ENCODE measurements around the gene COQ10A. TPM values are rescaled to one million over a fixed set of nuclear protein-coding genes. Genes with fewer than 3 reads are reported as not detected.

Gene COQ10A
- 10 to 100 TPM; 17.7 to 90.1 (median 54.5) TPM for total RNA-seq

DNA sequence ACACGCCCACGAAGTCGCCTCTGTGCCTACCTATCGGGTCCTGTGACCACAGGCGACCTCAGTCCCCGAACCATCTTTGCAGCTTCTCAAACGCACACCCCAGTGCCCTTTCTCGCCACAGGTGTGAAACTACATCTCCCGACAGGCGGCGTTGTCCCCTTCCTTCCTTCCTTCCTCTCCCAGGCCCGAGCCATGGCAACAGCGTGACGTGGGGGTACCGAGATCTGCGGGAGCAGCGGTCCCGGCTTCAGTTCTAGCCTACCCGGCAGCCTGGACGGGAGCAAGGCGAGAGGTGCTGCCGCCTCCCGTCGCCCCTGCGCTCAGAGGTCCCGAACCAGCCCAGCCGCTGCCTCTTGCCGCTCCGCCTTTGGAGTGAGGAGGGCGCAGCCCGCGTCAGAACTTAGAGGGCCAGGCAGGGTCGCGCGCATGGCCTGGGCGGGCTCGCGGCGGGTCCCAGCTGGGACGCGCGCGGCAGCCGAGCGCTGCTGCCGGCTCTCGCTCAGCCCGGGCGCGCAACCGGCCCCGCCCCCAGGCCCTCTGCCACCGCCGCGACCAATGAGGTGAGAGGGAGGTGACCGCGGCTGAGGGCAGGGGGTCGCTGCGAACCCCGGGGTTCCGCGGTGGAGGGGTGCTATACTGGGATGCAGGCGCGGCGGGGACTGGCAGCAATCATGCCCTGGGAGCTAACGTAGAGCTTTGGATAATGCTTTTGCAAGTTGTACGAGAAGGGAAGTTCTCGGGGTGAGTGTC is at the start of gene COQ10A:
TSS of gene COQ10A (plus strand) at position 250 of the 750 bp plus-strand sequence. CDS start at position 427, 177 bp downstream.
- H3K36me3 ChIP-seq: peaks cover 0 to 23% of the 10 kb centered on the region in 2 donors
- in situ Hi-C loops (cut with MboI; ENCODE audit: low sequenced_read_pairs in 4 of 4): no loop called here
- peak within 1 kb of the TSS; percentile 95 to 99 (median 98) for H3K27ac ChIP-seq
- intact Hi-C loops (cut with DNase I; ENCODE audit: low total_unique reads): loop anchor here (1.0 to 10.0 kb wide), 3 partner anchors 33 to 552 kb away; partner anchors contain the start of genes BAZ2A, BLOC1S1 and CS
- TF ChIP-seq POLR2A (IDR thresholded peaks at IDR 0.05): peak; percentile 97 to 98
- TF ChIP-seq, protein P1, sequence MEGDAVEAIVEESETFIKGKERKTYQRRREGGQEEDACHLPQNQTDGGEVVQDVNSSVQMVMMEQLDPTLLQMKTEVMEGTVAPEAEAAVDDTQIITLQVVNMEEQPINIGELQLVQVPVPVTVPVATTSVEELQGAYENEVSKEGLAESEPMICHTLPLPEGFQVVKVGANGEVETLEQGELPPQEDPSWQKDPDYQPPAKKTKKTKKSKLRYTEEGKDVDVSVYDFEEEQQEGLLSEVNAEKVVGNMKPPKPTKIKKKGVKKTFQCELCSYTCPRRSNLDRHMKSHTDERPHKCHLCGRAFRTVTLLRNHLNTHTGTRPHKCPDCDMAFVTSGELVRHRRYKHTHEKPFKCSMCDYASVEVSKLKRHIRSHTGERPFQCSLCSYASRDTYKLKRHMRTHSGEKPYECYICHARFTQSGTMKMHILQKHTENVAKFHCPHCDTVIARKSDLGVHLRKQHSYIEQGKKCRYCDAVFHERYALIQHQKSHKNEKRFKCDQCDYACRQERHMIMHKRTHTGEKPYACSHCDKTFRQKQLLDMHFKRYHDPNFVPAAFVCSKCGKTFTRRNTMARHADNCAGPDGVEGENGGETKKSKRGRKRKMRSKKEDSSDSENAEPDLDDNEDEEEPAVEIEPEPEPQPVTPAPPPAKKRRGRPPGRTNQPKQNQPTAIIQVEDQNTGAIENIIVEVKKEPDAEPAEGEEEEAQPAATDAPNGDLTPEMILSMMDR (IDR thresholded peaks at IDR 0.05 in 4 of 5, conservative IDR thresholded peaks at IDR 0.05 in 1 of 5): peak; percentile 48 to 81 (median 78)
- peaks cover 49 to 52% of the 10 kb centered on the region in 2 donors for H3K4me1 ChIP-seq
- no peaks in the 10 kb centered on the region for H3K27me3 ChIP-seq
- ATAC-seq: peak; percentile 64 to 75
- peak within 1 kb of the TSS; percentile 70 to 88 (median 80) for H3K4me3 ChIP-seq
- DNase-seq: peak; percentile 89 to 94
- H3K9me3 ChIP-seq: no peaks in the 10 kb centered on the region

- DNase-seq: no peak
- H3K9me3 ChIP-seq: no peaks in the 10 kb centered on the region
- peak overlapping the region in 3 of 4 donors; percentile 96 to 100 (median 97) for H3K27ac ChIP-seq
- no peaks in the 10 kb centered on the region for H3K27me3 ChIP-seq
- H3K4me1 ChIP-seq: peaks cover 27 to 40% of the 10 kb centered on the region in 2 donors
- TF ChIP-seq POLR2A (IDR thresholded peaks at IDR 0.05): no peak
- TF ChIP-seq, protein P1 (IDR thresholded peaks at IDR 0.05 in 4 of 5, conservative IDR thresholded peaks at IDR 0.05 in 1 of 5): no peak
- in situ Hi-C loops (cut with MboI; ENCODE audit: low sequenced_read_pairs in 4 of 4): loop anchor here in 1 of 4 donors (10.0 kb wide), 1 partner anchor 105 kb away; the partner anchor contains the start of genes RPL41 and ZC3H10
- ATAC-seq: no peak
- H3K36me3 ChIP-seq: peaks cover 0 to 13% of the 10 kb centered on the region in 2 donors
- intact Hi-C loops (cut with DNase I; ENCODE audit: low total_unique reads): loop anchor here (5.0 to 10.0 kb wide), 2 partner anchors 245 to 503 kb away; partner anchors contain the start of genes BLOC1S1 and SPRYD4
- H3K4me3 ChIP-seq: no peak overlapping the region
Measured at GRCh38 chr12:56219840-56220239, 46.9 kb upstream of the COQ10A start.

DNA sequence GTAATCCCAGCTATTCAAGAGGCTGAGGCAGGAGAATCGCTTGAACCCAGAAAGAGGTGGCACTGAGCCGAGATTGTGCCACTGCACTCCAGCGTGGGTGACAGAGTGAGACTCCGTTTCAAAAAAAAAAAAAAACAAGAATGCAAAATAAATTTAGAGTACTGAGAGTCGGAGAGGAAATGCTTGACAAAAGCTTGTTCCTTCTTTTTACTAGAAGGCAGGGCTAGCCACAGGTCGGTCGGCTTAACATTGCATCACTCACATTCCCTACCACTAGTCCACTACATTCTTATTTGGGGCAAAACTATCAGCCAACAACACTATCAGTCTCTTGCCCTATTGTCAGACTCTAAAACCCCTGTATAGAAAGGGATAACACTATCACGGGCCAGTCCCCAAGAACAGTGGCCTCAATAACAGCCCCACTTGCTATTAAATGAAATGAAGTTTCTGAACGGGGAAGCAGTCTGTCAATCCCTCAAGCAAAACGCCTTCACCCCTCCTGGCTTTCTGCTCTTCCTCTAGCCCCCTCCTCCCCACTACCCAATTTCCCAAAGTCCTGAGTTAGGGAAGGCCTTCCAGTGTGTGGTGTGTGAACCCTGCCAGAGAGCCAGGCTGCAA is 46.0 kb upstream of the COQ10A start:
- TF ChIP-seq POLR2A (IDR thresholded peaks at IDR 0.05): peak in 1 of 2 donors; percentile 7
- TF ChIP-seq, protein P1 (IDR thresholded peaks at IDR 0.05 in 4 of 5, conservative IDR thresholded peaks at IDR 0.05 in 1 of 5): no peak
- peaks cover 0 to 7% of the 10 kb centered on the region in 2 donors for H3K36me3 ChIP-seq
- ATAC-seq (no peak), DNase-seq (no peak)
- no peaks in the 10 kb centered on the region for H3K27me3 ChIP-seq
- in situ Hi-C loops (cut with MboI; ENCODE audit: low sequenced_read_pairs in 4 of 4): loop anchor here in 1 of 4 donors (10.0 kb wide), 1 partner anchor 106 kb away; the partner anchor contains the start of genes RPL41 and ZC3H10
- no peaks in the 10 kb centered on the region for H3K9me3 ChIP-seq
- peaks cover 34 to 45% of the 10 kb centered on the region in 2 donors for H3K4me1 ChIP-seq
- peak overlapping the region; percentile 96 to 100 (median 98) for H3K27ac ChIP-seq
- intact Hi-C loops (cut with DNase I; ENCODE audit: low total_unique reads): loop anchor here (5.0 to 10.0 kb wide), 2 partner anchors 244 to 503 kb away; partner anchors contain the start of genes BLOC1S1 and SPRYD4
- peak overlapping the region; percentile 80 to 99 (median 89) for H3K4me3 ChIP-seq

GRCh38 chr12:56221232-56221756 is 45.4 kb upstream of the COQ10A start:
- H3K36me3 ChIP-seq: peaks cover 0 to 3% of the 10 kb centered on the region in 2 donors
- H3K27ac ChIP-seq: peak overlapping the region; percentile 96 to 100 (median 98)
- DNase-seq (peak in 1 of 2 donors; percentile 48), ATAC-seq (peak; percentile 1 to 10)
- intact Hi-C loops (cut with DNase I; ENCODE audit: low total_unique reads): loop anchor here (5.0 to 10.0 kb wide), 2 partner anchors 244 to 504 kb away; partner anchors contain the start of genes BLOC1S1 and SPRYD4
- TF ChIP-seq, protein P1 (IDR thresholded peaks at IDR 0.05 in 4 of 5, conservative IDR thresholded peaks at IDR 0.05 in 1 of 5): no peak
- no peak for TF ChIP-seq POLR2A (IDR thresholded peaks at IDR 0.05)
- peaks cover 34 to 45% of the 10 kb centered on the region in 2 donors for H3K4me1 ChIP-seq
- no peaks in the 10 kb centered on the region for H3K27me3 ChIP-seq
- peak overlapping the region; percentile 80 to 99 (median 89) for H3K4me3 ChIP-seq
- no peaks in the 10 kb centered on the region for H3K9me3 ChIP-seq
- in situ Hi-C loops (cut with MboI; ENCODE audit: low sequenced_read_pairs in 4 of 4): loop anchor here in 1 of 4 donors (10.0 kb wide), 1 partner anchor 106 kb away; the partner anchor contains the start of genes RPL41 and ZC3H10

Measured in gastrocnemius medialis (tissue), 4 donors.